ENCODE data around the gene ITGA2B.

DNA sequence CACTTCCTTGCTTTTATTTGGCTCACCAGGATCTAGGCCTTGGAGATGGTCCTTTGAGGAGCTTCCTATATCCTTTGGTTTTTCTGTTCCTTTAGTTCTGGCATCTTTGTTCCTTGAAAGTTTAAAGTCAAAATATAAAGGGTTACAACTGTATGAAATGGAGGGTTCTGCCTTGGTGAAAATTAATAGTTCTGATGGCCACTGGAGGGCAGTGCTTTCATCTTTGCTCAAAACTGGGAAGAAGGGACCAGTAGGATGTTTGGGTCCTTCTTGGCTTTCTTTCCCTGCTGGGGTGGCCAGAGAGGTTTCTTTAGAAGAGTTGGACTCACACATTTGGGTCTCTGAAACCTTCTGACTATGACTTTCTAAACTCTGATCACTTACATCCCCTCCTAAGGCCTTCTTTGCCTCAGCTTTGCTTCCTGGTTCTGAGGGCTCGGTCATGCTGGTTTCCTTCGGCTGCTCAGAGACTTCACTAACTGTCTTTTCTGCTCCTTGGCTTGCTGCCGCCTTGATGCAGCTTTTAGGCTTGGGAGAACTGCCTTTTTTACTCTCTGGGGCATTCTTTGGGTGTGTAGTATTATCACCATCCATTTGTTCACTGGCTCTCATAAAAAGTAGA, 10.9 kb upstream of the ITGA2B start:
- TF ChIP-seq, protein P1, sequence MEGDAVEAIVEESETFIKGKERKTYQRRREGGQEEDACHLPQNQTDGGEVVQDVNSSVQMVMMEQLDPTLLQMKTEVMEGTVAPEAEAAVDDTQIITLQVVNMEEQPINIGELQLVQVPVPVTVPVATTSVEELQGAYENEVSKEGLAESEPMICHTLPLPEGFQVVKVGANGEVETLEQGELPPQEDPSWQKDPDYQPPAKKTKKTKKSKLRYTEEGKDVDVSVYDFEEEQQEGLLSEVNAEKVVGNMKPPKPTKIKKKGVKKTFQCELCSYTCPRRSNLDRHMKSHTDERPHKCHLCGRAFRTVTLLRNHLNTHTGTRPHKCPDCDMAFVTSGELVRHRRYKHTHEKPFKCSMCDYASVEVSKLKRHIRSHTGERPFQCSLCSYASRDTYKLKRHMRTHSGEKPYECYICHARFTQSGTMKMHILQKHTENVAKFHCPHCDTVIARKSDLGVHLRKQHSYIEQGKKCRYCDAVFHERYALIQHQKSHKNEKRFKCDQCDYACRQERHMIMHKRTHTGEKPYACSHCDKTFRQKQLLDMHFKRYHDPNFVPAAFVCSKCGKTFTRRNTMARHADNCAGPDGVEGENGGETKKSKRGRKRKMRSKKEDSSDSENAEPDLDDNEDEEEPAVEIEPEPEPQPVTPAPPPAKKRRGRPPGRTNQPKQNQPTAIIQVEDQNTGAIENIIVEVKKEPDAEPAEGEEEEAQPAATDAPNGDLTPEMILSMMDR (conservative IDR thresholded peaks at IDR 0.05; ENCODE audit: low read depth, low read length): peak; percentile 66
- no peak for TF ChIP-seq CEBPB (IDR thresholded peaks at IDR 0.05; ENCODE audit: low read depth, low read length)
- TF ChIP-seq POLR2A (IDR thresholded peaks at IDR 0.05; ENCODE audit: low read depth, low read length): no peak
- TF ChIP-seq MXI1 (IDR thresholded peaks at IDR 0.05; ENCODE audit: borderline replicate concordance, low read depth, low read length): no peak
